HG02610 (cell line): ENCODE measurements around the gene C14orf180.
"Not testable (repeated sequence)": the region's sequence is repeated elsewhere in the genome, so short reads cannot be mapped to it uniquely, and the experiment has no call there.

Experiments
- ATAC-seq: cut with Tn5 transposase; IDR thresholded peaks from one replicate; pipeline ENCODE4 v1.9.1; 2021; ENCODE audit warnings: mild to moderate bottlenecking, moderate library complexity; ENCODE audit not compliant: unreplicated experiment

The C14orf180 gene

GRCh38 chr14:104604458-104605449 lies 25.2 kb downstream of the C14orf180 start, which contains the start of gene TMEM179:
Gene TMEM179, minus strand, starts transcription at chr14:104604772. Its CDS starts 31 bp downstream, at chr14:104604741.
- ATAC-seq, result no peak

DNA sequence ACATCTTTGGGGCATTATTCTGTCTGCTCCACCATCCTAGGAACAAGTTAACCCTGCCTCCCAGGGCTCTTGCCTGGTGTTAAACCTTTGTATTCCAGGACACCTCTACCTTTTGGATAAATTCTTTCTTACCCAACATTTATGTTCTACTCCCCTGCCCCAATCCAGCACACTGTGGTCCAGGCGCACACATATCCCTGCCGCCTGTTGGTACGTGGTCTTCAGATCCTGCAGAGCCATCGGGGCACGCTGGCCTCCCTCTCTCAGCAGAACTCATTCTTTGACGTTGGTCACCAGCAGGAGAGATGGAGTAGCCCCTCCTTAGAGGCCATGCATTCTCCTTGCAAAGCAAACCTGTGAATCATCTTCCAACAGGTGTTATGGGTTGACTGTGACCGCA lies 30.1 kb downstream of the C14orf180 start:
- ATAC-seq, result no peak

DNA sequence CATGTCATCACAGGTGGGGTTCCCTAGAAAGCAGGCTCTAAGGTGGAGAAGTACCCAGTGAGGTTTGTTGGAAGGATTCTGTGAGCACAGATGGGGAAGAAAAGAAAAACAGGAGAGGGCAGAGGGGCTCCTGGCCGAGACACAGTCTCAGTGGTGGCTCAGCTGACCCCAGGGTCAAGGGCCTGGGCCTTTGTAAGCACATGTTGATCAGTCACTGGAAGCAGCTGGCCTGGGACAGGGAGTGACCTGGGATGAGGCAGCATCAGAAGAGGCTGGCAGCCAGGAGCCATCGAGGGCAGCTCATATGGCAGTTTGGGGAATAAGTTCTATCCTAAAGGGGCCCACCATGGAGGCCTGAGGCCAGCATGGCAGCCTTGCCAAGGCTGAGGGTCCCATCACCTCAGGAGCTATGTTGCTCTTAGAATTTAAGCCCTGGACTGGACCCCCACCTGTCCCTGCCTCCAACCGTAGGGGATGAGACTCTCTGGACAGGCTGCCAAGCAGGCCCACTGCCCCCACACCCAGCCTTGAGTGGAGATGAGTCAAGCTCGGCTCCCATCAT lies 31.3 kb downstream of the C14orf180 start:
- ATAC-seq, result no peak

DNA sequence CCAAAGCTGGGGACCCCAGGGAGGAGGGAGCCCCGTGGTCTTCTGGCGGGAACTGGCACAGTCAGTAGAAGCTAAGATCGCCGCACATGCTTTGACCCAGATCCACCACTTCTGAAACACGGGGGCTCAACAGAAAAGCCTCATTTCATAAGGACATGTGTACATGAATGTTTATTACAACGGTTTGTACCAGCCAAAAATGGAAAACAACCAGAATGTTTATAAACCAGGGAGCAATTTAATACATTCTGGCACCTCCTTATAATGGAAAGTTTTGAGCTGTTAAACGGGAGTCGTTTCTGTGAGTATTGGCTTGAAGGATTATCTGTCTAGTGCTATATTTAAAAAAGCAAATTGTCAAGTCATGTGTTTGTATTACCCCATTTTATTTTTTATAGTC lies 32.3 kb downstream of the C14orf180 start:
- no peak for ATAC-seq

- ATAC-seq, result no peak
These were observed 34.7 kb downstream of the C14orf180 start for GRCh38 chr14:104614126-104614812.

GRCh38 chr14:104624939-104625338 lies 45.4 kb downstream of the C14orf180 start:
- no peak for ATAC-seq

DNA sequence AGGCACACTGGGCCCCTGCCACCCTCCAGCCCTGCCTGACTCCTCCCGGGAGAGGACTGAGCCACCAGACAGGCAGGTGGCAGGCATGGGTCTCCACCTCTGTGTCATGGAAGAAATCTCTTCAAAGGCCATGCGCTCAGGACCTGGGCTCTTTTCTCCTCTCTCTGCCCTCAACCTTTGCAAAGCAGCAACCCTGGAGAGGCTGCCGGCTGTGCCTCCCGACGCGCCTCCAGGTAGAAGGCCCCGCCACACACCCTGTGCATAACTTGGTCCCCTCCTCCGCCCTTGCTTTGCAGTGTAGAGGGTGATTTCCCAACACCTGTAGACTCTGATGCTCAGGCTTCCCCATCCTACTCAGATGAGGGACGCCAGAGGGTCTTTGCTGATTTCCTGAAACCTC lies 53.2 kb downstream of the C14orf180 start:
- no peak for ATAC-seq

DNA sequence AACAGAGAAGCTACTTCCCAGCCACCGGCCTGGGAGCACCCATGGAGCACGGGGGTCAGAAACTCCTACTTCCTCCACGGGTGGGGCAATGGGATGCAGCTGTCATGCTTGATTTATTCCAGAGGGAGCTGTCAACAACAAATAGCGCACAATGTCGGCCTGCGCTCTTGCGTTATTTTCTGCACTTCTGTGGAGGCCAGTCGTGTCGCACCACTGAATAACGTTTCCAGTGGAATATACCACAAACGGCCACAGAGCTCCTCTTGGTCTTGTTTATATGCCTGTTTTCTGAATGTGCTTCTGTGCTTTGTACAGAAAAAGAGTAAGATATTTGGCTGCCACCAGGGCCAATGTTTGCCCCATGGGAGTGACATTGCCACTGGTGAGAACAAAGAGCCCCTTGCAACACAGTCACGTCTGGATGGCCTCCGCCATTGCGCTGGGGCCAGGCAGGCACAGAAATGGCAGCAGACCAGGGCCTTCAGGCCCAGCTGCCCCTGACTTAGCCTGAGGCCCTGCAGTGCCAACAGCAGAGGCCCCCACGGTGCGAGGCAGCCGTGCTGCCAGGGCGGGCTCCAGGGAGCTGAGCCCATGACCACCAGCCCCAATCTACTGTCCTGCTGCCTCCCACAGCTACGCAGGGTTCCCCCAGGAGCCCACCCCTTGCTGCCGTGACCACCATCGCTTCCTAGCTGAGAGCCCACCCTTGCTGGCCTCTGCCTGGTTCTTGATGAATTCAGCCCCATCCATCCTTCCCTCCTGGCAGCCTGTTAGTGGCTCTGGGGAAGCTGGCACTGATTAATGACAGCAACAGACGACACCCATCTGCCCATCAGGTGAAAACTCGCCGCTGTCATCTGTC lies 53.9 kb downstream of the C14orf180 start:
- ATAC-seq, result no peak

GRCh38 chr14:104634138-104634760 lies 54.7 kb downstream of the C14orf180 start:
- no peak for ATAC-seq

- no peak for ATAC-seq
These were observed 55.5 kb downstream of the C14orf180 start for GRCh38 chr14:104634886-104635570.

DNA sequence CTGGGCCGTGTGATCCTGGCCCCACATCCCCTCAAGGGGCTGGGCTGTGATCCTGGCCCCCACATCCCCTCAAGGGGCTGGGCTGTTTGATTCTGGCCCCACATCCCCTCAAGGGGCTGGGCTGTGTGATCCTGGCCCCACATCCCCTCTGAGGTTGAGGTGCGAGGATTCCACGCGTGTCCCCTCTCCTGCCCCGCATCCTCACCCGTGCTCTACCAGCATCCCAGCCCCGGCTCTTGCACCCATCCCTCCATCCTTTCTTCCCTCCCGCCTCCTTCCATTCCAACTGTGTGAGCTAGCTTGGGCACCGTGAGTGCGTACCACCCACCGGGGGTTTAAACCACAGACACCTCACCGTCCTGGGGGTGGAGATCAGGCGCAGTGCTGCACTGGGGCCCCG lies 56.2 kb downstream of the C14orf180 start:
- ATAC-seq, result no peak

- ATAC-seq, result no peak
These were observed 56.6 kb downstream of the C14orf180 start for GRCh38 chr14:104636131-104636530.

DNA sequence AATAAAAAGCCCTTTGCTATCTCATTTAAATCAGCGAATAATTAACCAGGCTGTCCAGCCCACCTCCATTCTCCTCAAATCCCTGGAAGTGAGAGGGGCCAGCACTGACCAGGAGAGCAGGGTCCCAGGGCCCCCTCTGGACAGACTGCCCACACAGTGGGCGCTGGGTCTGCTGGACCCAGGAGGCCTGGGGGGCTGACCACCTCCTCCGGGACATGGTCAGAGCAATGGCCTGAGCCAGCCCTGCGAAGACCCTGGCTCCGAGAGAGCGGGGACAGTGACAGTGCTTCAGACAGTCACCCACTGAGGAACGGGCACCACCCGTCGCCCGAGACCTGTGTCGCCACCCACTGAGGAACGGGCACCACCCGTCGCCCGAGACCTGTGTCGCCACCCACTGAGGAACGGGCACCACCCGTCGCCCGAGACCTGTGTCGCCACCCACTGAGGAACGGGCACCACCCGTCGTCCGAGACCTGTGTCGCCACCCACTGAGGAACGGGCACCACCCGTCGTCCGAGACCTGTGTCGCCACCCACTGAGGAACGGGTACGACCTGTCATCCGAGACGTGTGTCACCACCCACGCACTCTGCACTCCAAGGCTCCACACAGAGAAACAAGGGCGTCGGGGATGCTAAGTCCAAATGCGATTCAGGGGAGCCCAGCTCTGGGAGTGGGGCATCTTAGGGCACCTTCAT lies 57.4 kb downstream of the C14orf180 start:
- ATAC-seq, result not testable (repeated sequence)

GRCh38 chr14:104637546-104638003 lies 58.0 kb downstream of the C14orf180 start:
- ATAC-seq, result no peak

DNA sequence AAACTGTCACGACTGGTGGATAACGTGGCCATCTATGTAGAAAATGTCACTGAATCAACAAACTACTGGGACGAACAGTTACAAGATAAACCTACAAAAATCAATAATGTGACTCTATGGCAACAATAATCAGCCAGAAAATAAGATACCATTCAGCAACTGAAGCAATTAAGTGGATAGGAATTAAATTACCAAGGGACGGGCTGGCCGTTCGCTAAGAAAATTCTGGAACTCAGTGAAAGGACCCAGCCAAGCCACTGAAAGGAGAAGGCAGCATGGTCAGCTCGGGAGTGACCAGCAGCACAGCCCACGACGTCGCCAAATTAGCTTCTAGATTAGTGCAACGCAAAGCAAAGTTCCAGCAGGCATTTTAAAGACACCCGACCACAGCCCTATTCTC lies 58.6 kb downstream of the C14orf180 start:
- ATAC-seq, result no peak

GRCh38 chr14:104638927-104639450 lies 59.4 kb downstream of the C14orf180 start:
- no peak for ATAC-seq

DNA sequence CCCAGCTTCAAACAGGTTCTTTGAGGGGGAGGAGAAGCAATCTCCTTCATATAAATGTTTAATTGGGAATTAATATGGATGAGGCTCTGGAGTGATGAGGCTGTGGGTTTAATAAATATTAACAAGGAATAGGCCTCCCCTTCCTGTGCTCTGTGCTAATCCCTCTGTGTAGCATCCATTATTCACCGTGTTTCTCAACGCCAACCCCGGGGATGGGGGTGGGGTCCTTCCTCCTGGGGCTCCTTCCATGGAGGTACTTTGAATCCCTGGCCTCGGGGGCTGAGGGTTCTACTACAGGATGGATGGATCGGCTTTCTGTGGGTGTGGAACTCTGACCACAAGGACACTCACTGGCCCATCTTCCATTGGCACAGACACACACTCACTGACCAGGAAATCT lies 59.9 kb downstream of the C14orf180 start:
- ATAC-seq, result no peak
